Measurements from ENCODE around the gene POLR3E.

The POLR3E gene

GRCh38 chr16:22312897-22313781 lies 15.9 kb downstream of the POLR3E start:
- no peaks in the 10 kb centered on the region for H3K9me2 ChIP-seq (replicated peaks; ENCODE audit: control insufficient read depth, low read length)
- H3K4me1 ChIP-seq (ENCODE audit: control insufficient read depth, low read length): no peaks in the 10 kb centered on the region
- H4K20me1 ChIP-seq (ENCODE audit: control insufficient read depth, insufficient read depth, low read depth, low read length): no peaks in the 10 kb centered on the region
- H3K9me3 ChIP-seq (ENCODE audit: control insufficient read depth, insufficient read depth, low read length): no peaks in the 10 kb centered on the region
- peaks cover 79% of the 10 kb centered on the region for H3K36me3 ChIP-seq (ENCODE audit: control insufficient read depth, low read length)
- H3K4me2 ChIP-seq (ENCODE audit: low read length): no peak overlapping the region
- no peak overlapping the region for H3K27ac ChIP-seq (ENCODE audit: low read depth, low read length)
- no peaks in the 10 kb centered on the region for H3K27me3 ChIP-seq (ENCODE audit: control insufficient read depth, low read length)
- no peaks in the 10 kb centered on the region for H3F3A ChIP-seq (ENCODE audit: control insufficient read depth, insufficient read depth)
- H3K4me3 ChIP-seq (ENCODE audit: low read length): no peak overlapping the region
- TF ChIP-seq, protein P1, sequence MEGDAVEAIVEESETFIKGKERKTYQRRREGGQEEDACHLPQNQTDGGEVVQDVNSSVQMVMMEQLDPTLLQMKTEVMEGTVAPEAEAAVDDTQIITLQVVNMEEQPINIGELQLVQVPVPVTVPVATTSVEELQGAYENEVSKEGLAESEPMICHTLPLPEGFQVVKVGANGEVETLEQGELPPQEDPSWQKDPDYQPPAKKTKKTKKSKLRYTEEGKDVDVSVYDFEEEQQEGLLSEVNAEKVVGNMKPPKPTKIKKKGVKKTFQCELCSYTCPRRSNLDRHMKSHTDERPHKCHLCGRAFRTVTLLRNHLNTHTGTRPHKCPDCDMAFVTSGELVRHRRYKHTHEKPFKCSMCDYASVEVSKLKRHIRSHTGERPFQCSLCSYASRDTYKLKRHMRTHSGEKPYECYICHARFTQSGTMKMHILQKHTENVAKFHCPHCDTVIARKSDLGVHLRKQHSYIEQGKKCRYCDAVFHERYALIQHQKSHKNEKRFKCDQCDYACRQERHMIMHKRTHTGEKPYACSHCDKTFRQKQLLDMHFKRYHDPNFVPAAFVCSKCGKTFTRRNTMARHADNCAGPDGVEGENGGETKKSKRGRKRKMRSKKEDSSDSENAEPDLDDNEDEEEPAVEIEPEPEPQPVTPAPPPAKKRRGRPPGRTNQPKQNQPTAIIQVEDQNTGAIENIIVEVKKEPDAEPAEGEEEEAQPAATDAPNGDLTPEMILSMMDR (IDR thresholded peaks at IDR 0.05; ENCODE audit: low read depth, low read length, poor library complexity, severe bottlenecking): no peak
- TF ChIP-seq EZH2phosphoT487 (IDR thresholded peaks at IDR 0.05; ENCODE audit: borderline replicate concordance, low read length): no peak
- peaks cover 3% of the 10 kb centered on the region; the same call in 1 of the 2 replicates for H3K79me2 ChIP-seq (ENCODE audit: control insufficient read depth, low read length)

- Histone ChIP-seq H3K27ac (ENCODE audit: low read depth, low read length) (no peak overlapping the region), H3K4me2 (ENCODE audit: low read length) (no peak overlapping the region), H3K4me1 (ENCODE audit: control insufficient read depth, low read length) (no peaks in the 10 kb centered on the region), H3K9me3 (ENCODE audit: control insufficient read depth, insufficient read depth, low read length) (no peaks in the 10 kb centered on the region), H3K27me3 (ENCODE audit: control insufficient read depth, low read length) (no peaks in the 10 kb centered on the region), H3K36me3 (ENCODE audit: control insufficient read depth, low read length) (peaks cover 78% of the 10 kb centered on the region), H3F3A (ENCODE audit: control insufficient read depth, insufficient read depth) (peaks cover 4% of the 10 kb centered on the region; the same call in 1 of the 2 replicates), H3K79me2 (ENCODE audit: control insufficient read depth, low read length) (no peaks in the 10 kb centered on the region), H3K4me3 (ENCODE audit: low read length) (no peak overlapping the region), H3K9me2 (replicated peaks; ENCODE audit: control insufficient read depth, low read length) (no peaks in the 10 kb centered on the region), H4K20me1 (ENCODE audit: control insufficient read depth, insufficient read depth, low read depth, low read length) (no peaks in the 10 kb centered on the region)
- TF ChIP-seq, protein P1 (IDR thresholded peaks at IDR 0.05; ENCODE audit: low read depth, low read length, poor library complexity, severe bottlenecking): no peak
- no peak for TF ChIP-seq EZH2phosphoT487 (IDR thresholded peaks at IDR 0.05; ENCODE audit: borderline replicate concordance, low read length)
These were observed 16.8 kb downstream of the POLR3E start for GRCh38 chr16:22313876-22314470.

DNA sequence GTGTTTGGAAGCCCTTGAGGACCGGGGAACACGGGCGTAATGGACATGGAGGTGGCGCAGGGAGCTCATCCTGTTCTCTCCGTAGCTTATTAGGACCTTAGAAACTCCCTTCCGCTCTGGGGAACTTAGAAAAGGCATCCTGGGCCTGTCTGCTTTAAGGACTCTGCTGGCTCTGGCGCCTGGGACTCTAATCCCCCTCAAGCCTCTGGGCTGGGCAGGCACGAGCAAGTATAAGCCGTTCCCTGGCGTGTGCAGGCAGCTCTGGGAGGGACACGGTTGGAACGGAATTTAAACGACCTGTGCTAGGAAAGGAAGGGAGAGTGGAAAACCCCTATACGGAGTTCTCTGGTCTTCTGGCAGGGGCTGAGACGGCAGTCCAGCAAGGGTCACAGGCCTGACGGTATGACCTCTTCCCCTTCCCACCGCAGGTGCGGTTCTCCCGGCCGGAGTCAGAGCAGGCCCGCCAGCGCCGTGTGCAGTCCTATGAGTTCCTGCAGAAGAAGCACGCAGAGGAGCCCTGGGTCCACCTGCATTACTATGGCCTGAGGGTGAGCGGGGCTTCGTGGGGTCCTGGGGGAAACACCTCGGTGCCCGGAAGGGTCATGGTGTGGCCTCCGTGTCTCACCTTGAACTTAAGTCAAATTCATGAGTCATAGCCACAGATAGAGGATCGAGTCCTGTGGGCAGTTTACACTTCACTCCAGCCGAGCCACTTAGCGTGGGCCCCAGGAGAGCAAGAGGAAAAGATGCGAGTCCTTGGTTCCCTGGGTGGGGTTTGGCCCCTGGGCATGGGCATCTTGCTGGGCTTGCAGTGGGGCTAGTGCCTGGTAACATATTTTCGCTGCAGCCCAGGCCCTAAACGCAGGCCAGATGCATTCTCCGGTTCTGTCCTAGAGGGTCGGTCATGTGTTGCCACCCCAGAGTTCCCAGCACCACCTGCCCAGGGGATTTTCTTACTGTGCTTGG lies 17.7 kb downstream of the POLR3E start:
- H3K4me1 ChIP-seq (ENCODE audit: control insufficient read depth, low read length): no peaks in the 10 kb centered on the region
- no peaks in the 10 kb centered on the region for H4K20me1 ChIP-seq (ENCODE audit: control insufficient read depth, insufficient read depth, low read depth, low read length)
- H3K4me3 ChIP-seq (ENCODE audit: low read length): no peak overlapping the region
- no peaks in the 10 kb centered on the region for H3K79me2 ChIP-seq (ENCODE audit: control insufficient read depth, low read length)
- no peaks in the 10 kb centered on the region for H3K27me3 ChIP-seq (ENCODE audit: control insufficient read depth, low read length)
- H3K9me3 ChIP-seq (ENCODE audit: control insufficient read depth, insufficient read depth, low read length): no peaks in the 10 kb centered on the region
- H3F3A ChIP-seq (ENCODE audit: control insufficient read depth, insufficient read depth): peaks cover 8% of the 10 kb centered on the region
- no peaks in the 10 kb centered on the region for H3K9me2 ChIP-seq (replicated peaks; ENCODE audit: control insufficient read depth, low read length)
- H3K36me3 ChIP-seq (ENCODE audit: control insufficient read depth, low read length): peaks cover 76% of the 10 kb centered on the region
- no peak overlapping the region for H3K27ac ChIP-seq (ENCODE audit: low read depth, low read length)
- H3K4me2 ChIP-seq (ENCODE audit: low read length): no peak overlapping the region
- TF ChIP-seq EZH2phosphoT487 (IDR thresholded peaks at IDR 0.05; ENCODE audit: borderline replicate concordance, low read length): no peak
- TF ChIP-seq, protein P1 (IDR thresholded peaks at IDR 0.05; ENCODE audit: low read depth, low read length, poor library complexity, severe bottlenecking): no peak

Data from DOHH2 (cell line).